A673 (cell line): Measurements from ENCODE around the gene VPS4B. TPM values are rescaled to one million over a fixed set of nuclear protein-coding genes. Genes with fewer than 3 reads are reported as not detected.

ENCODE experiments used
- BruUV-seq: library from RNA; stranded (reverse); fragments of 400-500 nt; replicated peaks from 2 replicates; lab custom pipeline; 2021; lab: Mats Ljungman, UMichigan
- CTCF ChIA-PET: fragments of 300-600 bp; sonication (Branson Sonifier 250); formaldehyde crosslinking; loops from one replicate; lab custom pipeline; 2022; ENCODE audit warnings: antibody characterized with exemption; lab: Charles Lee
- POLR2A ChIA-PET: fragments of 300-600 bp; sonication (Branson Sonifier 250); formaldehyde crosslinking; loops from one replicate; lab custom pipeline; 2022; ENCODE audit warnings: antibody characterized with exemption; ENCODE audit not compliant: low non-redundant PET; lab: Charles Lee
- DNase-seq: peaks from one replicate; pipeline ENCODE4 v3.0.0-alpha.2; 2015; ENCODE audit warnings: low spot score
- H3K27ac ChIP-seq: fragments of 200-600 bp; sonication (generic); 2 replicates; pipeline ENCODE4 v1.5.1; 2016; ENCODE audit warnings: mixed run types, low read depth, mild to moderate bottlenecking, mixed read lengths, antibody characterized with exemption, low read length; ENCODE audit not compliant: poor library complexity, severe bottlenecking
- H3K27me3 ChIP-seq: fragments of 200-600 bp; sonication (generic); replicated peaks from 2 replicates; pipeline ENCODE4 v1.6.1; 2017; ENCODE audit warnings: mixed run types, low read depth, mild to moderate bottlenecking, mixed read lengths, antibody characterized with exemption, low read length; ENCODE audit not compliant: insufficient read depth, poor library complexity
- H3K36me3 ChIP-seq: fragments of 200-600 bp; sonication (generic); 2 replicates; pipeline ENCODE4 v1.6.1; 2016; ENCODE audit warnings: mixed run types, mild to moderate bottlenecking, mixed read lengths, antibody characterized with exemption, low read length; ENCODE audit not compliant: insufficient read depth, poor library complexity, severe bottlenecking
- H3K4me1 ChIP-seq: fragments of 200-600 bp; sonication (generic); 2 replicates; pipeline ENCODE4 v1.6.1; 2017; ENCODE audit warnings: mixed run types, mild to moderate bottlenecking, mixed read lengths, antibody characterized with exemption, low read length; ENCODE audit not compliant: insufficient read depth, poor library complexity, severe bottlenecking
- H3K4me3 ChIP-seq: fragments of 200-600 bp; sonication (generic); 2 replicates; pipeline ENCODE4 v1.5.1; 2016; ENCODE audit warnings: low read depth, mixed run types, mild to moderate bottlenecking, mixed read lengths, low read length; ENCODE audit not compliant: poor library complexity, severe bottlenecking
- H3K9me3 ChIP-seq: fragments of 200-600 bp; sonication (generic); 2 replicates; pipeline ENCODE4 v1.6.1; 2016; ENCODE audit warnings: mixed run types, low read depth, mild to moderate bottlenecking, mixed read lengths, antibody characterized with exemption, low read length; ENCODE audit not compliant: poor library complexity, severe bottlenecking
- CTCF ChIP-seq: fragments of 300-800, 200-600 bp; sonication (generic); conservative IDR thresholded peaks from 2 replicates; pipeline ENCODE4 v1.5.1; 2017; ENCODE audit warnings: low read depth, mild to moderate bottlenecking, antibody characterized with exemption, low read length, moderate library complexity, mixed read lengths
- EZH2 ChIP-seq: fragments of 200-600 bp; sonication (generic); IDR thresholded peaks from 2 replicates; pipeline ENCODE4 v1.6.1; 2017; ENCODE audit warnings: borderline replicate concordance, low read depth, mild to moderate bottlenecking, mixed read lengths, antibody characterized with exemption, low read length; ENCODE audit not compliant: poor library complexity, severe bottlenecking
- intact Hi-C: fragments of 100-400 bp; cut with micrococcal nuclease; formaldehyde crosslinking; loops from one replicate; pipeline ENCODE4 v1.10.0; 2022; ENCODE audit not compliant: unreplicated experiment
- total RNA-seq: library from RNA; stranded (reverse); gene quantifications from 2 replicates; pipeline ENCODE4 v1.2.3, GENCODE V29; 2021

The VPS4B gene
- total RNA-seq, 1 experiment from 2014 or later: 94.8 TPM

- ChIA-PET CTCF (no interaction called here), POLR2A (no interaction called here)
- Histone ChIP-seq H3K27me3 (no peaks in the 10 kb centered on the region), H3K4me3 (no peak overlapping the region), H3K9me3 (no peaks in the 10 kb centered on the region), H3K4me1 (peaks cover 26% of the 10 kb centered on the region), H3K27ac (no peak overlapping the region), H3K36me3 (no peaks in the 10 kb centered on the region)
- no peak for DNase-seq
- no TSS peak for BruUV-seq
- TF ChIP-seq EZH2 (no peak), CTCF (no peak)
- intact Hi-C loops: loop anchor here (5.0 to 10.0 kb wide), 3 partner anchors 61 to 859 kb away; no protein-coding TSS in a partner anchor
These were observed 21.6 kb upstream of the VPS4B start for GRCh38 chr18:63443829-63444228.

GRCh38 chr18:63440881-63441280, 18.6 kb upstream of the VPS4B start:
- peaks cover 29% of the 10 kb centered on the region for H3K4me1 ChIP-seq
- ChIA-PET POLR2A (interaction anchor here (0.7 kb wide), 1 partner anchor 1278 kb away, joined by 13 read pairs; no protein-coding TSS in a partner anchor), CTCF (no interaction called here)
- H3K9me3 ChIP-seq: no peaks in the 10 kb centered on the region
- peak overlapping the region; percentile 71 for H3K27ac ChIP-seq
- no peak for DNase-seq
- H3K36me3 ChIP-seq: no peaks in the 10 kb centered on the region
- H3K4me3 ChIP-seq: no peak overlapping the region
- intact Hi-C loops: loop anchor here (5.0 to 10.0 kb wide), 3 partner anchors 64 to 856 kb away; no protein-coding TSS in a partner anchor
- no peaks in the 10 kb centered on the region for H3K27me3 ChIP-seq
- BruUV-seq: no TSS peak
- no peak for TF ChIP-seq CTCF
- no peak for TF ChIP-seq EZH2

- Histone ChIP-seq H3K4me1 (peaks cover 28% of the 10 kb centered on the region), H3K9me3 (no peaks in the 10 kb centered on the region), H3K4me3 (no peak overlapping the region), H3K27ac (peak overlapping the region; percentile 71), H3K27me3 (no peaks in the 10 kb centered on the region), H3K36me3 (no peaks in the 10 kb centered on the region)
- CTCF ChIA-PET: interaction anchor here (1.1 kb wide), 1 partner anchor 122 kb away, joined by 3 read pairs; no protein-coding TSS in a partner anchor
- TF ChIP-seq CTCF: no peak
- no peak for TF ChIP-seq EZH2
- POLR2A ChIA-PET: no interaction called here
- intact Hi-C loops: loop anchor here (5.0 to 10.0 kb wide), 3 partner anchors 65 to 855 kb away; no protein-coding TSS in a partner anchor
- no TSS peak for BruUV-seq
- DNase-seq: no peak
These were observed 17.9 kb upstream of the VPS4B start for GRCh38 chr18:63440219-63440618.
